Adipose tissue (tissue), 3 donors: Measurements from ENCODE around the gene ZCCHC7. TPM values are rescaled to one million over a fixed set of nuclear protein-coding genes. Genes with fewer than 3 reads are reported as not detected.
"Not testable (repeated sequence)": the region's sequence is repeated elsewhere in the genome, so short reads cannot be mapped to it uniquely, and the experiment has no call there.

Experiments
- H3K27ac ChIP-seq: one replicate; pipeline ENCODE4 v1.5.1; 2013; ENCODE audit warnings: low read depth, low read length
- WGBS, 3 donors: extraction: QIAGEN DNeasy Blood & Tissue Kit; methylation state at CpG; one replicate each; pipeline ENCODE4 v1.1.7; 2013; 5-methylcytosine and 5-hydroxymethylcytosine counted together
- polyA plus RNA-seq, 3 donors: library from polyadenylated mRNA; stranded (reverse); fragments of 200-250 nt; gene quantifications; one replicate each; pipeline ENCODE4 v1.2.3, GENCODE V29; 2013
- donor health status: healthy with polysubstance abuse.
- donor health status: Bipolar disorder and iron deficiency.
- donor health status: healthy.

ZCCHC7 gene
- polyA plus RNA-seq, 3 donors = 5.2 to 13.2 (median 8.0) TPM

GRCh38 chr9:37266630-37267029 lies 146.3 kb downstream of the ZCCHC7 start:
- H3K27ac ChIP-seq = no peak overlapping the region

GRCh38 chr9:37269221-37269620 lies 148.8 kb downstream of the ZCCHC7 start:
- WGBS, 3 donors = 98 to 99% (median 98%) methylated on average over 5 of the region's 5 CpGs
- no peak overlapping the region for H3K27ac ChIP-seq

More at GRCh38 chr9:37266630-37267029, 146.3 kb downstream of the ZCCHC7 start:
- WGBS, 3 donors = 90 to 100% (median 97%) methylated on average over 1 of the region's 1 CpG

GRCh38 chr9:37271679-37272078 lies 151.3 kb downstream of the ZCCHC7 start:
- WGBS, 3 donors = 93 to 97% (median 97%) methylated on average over 6 of the region's 6 CpGs
- H3K27ac ChIP-seq = no peak overlapping the region

- H3K27ac ChIP-seq = no peak overlapping the region
Observed at GRCh38 chr9:37273595-37273994, 153.2 kb downstream of the ZCCHC7 start.

- H3K27ac ChIP-seq = no peak overlapping the region
- WGBS, 3 donors = 65 to 92% (median 90%) methylated on average over 2 of the region's 2 CpGs
Observed at GRCh38 chr9:37281541-37281940, 161.2 kb downstream of the ZCCHC7 start.

GRCh38 chr9:37283730-37284325 lies 163.5 kb downstream of the ZCCHC7 start:
- no peak overlapping the region for H3K27ac ChIP-seq
- WGBS, 3 donors = 36 to 62% (median 54%) methylated on average over 6 of the region's 6 CpGs

GRCh38 chr9:37284636-37285035 lies 164.3 kb downstream of the ZCCHC7 start:
- no peak overlapping the region for H3K27ac ChIP-seq
- WGBS, 3 donors = 80 to 96% (median 87%) methylated on average over 1 of the region's 1 CpG

GRCh38 chr9:37286530-37287175 lies 166.3 kb downstream of the ZCCHC7 start:
- no peak overlapping the region for H3K27ac ChIP-seq
- 61 to 71% (median 70%) methylated on average over 6 of the region's 6 CpGs for WGBS, 3 donors

- WGBS, 3 donors = 71 to 81% (median 72%) methylated on average over 4 of the region's 4 CpGs
- no peak overlapping the region for H3K27ac ChIP-seq
Observed at GRCh38 chr9:37287317-37287716, 166.9 kb downstream of the ZCCHC7 start.

GRCh38 chr9:37289631-37290030 lies 169.3 kb downstream of the ZCCHC7 start:
- no peak overlapping the region for H3K27ac ChIP-seq
- 95 to 96% (median 95%) methylated on average over 4 of the region's 4 CpGs for WGBS, 3 donors

- 83 to 91% (median 90%) methylated on average over 7 of the region's 7 CpGs for WGBS, 3 donors
Observed at GRCh38 chr9:37290366-37290939, 170.1 kb downstream of the ZCCHC7 start.

GRCh38 chr9:37290940-37291485 lies 170.6 kb downstream of the ZCCHC7 start:
- WGBS, 3 donors = 41 to 80% (median 50%) methylated on average over 2 of the region's 2 CpGs
- no peak overlapping the region for H3K27ac ChIP-seq

More at GRCh38 chr9:37290366-37290939, 170.1 kb downstream of the ZCCHC7 start:
- H3K27ac ChIP-seq = no peak overlapping the region

- not testable (repeated sequence) for H3K27ac ChIP-seq
- WGBS, 3 donors = 95 to 97% (median 97%) methylated on average over 10 of the region's 10 CpGs
Observed at GRCh38 chr9:37291612-37292238, 171.4 kb downstream of the ZCCHC7 start.

- H3K27ac ChIP-seq = no peak overlapping the region
Observed at GRCh38 chr9:37292896-37293295, 172.5 kb downstream of the ZCCHC7 start.

- 55 to 66% (median 56%) methylated on average over 3 of the region's 3 CpGs for WGBS, 3 donors
- no peak overlapping the region for H3K27ac ChIP-seq
Observed at GRCh38 chr9:37293664-37294524, 173.5 kb downstream of the ZCCHC7 start.

- WGBS, 3 donors = 70 to 86% (median 86%) methylated on average over 1 of the region's 1 CpG
- no peak overlapping the region for H3K27ac ChIP-seq
Observed at GRCh38 chr9:37295178-37295577, 174.8 kb downstream of the ZCCHC7 start.

- no peak overlapping the region for H3K27ac ChIP-seq
Observed at GRCh38 chr9:37295796-37296195, 175.4 kb downstream of the ZCCHC7 start.

- H3K27ac ChIP-seq = no peak overlapping the region
- 79 to 91% (median 90%) methylated on average over 3 of the region's 3 CpGs for WGBS, 3 donors
Observed at GRCh38 chr9:37297592-37297991, 177.2 kb downstream of the ZCCHC7 start.
